Mucosa of rectum (tissue), 2 donors: ENCODE measurements around the gene CAMK2N2.

Experiments
- H3K27ac ChIP-seq, 2 donors: one replicate each; pipeline ENCODE4 v1.7.0; 2013; ENCODE audit warnings: inconsistent platforms in 2 of 2, low read depth in 2 of 2, low read length in 2 of 2
- H3K27me3 ChIP-seq, 2 donors: one replicate each; pipeline ENCODE4 v1.7.0; 2013; ENCODE audit warnings: low read length in 2 of 2; ENCODE audit not compliant: control insufficient read depth in 2 of 2, insufficient read depth in 2 of 2
- H3K36me3 ChIP-seq, 2 donors: one replicate each; pipeline ENCODE4 v1.7.0; 2013; ENCODE audit warnings: low read length in 2 of 2; ENCODE audit not compliant: control insufficient read depth in 2 of 2, insufficient read depth in 2 of 2
- H3K4me1 ChIP-seq, 2 donors: one replicate each; pipeline ENCODE4 v1.7.0; 2013; ENCODE audit warnings: low read length in 2 of 2, mild to moderate bottlenecking in 1 of 2; ENCODE audit not compliant: control insufficient read depth in 2 of 2, insufficient read depth in 2 of 2
- H3K4me3 ChIP-seq, 2 donors: one replicate each; pipeline ENCODE4 v1.7.0; 2013; ENCODE audit warnings: low read length in 2 of 2
- H3K9ac ChIP-seq, 2 donors: one replicate each; pipeline ENCODE4 v1.7.0; 2013; ENCODE audit warnings: low read length in 2 of 2, low read depth in 1 of 2, mild to moderate bottlenecking in 1 of 2
- H3K9me3 ChIP-seq, 2 donors: one replicate each; pipeline ENCODE4 v1.7.0; 2013; ENCODE audit warnings: low read length in 2 of 2; ENCODE audit not compliant: control insufficient read depth in 2 of 2
- donor health status: healthy.
- donor health status: Normal muscosa, but diverticular disease.

The CAMK2N2 gene

DNA sequence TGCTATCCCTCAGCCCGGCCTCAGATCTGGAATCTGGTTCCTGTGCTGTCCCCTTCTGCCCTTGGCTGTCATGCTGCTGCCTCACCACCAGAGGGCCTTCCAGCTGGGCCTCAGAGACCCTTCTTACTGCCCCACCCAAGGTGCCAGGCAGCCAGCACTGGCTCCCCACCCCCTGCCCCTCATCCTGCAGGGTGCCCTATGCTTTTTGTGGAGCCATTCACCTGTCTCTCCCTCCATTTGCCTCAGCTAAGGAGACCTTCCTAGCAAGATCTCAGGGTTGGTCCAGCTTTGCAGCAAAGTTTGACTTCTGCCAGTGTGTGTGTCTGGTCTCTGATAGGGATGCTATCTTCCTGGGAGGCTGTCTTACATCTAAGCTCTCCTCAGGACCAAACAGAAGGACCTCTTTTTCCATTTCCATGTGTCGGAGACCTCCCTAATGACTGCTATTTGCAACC, 33.8 kb downstream of the CAMK2N2 start:
- H3K36me3 ChIP-seq, result no peaks in the 10 kb centered on the region
- no peak overlapping the region for H3K27ac ChIP-seq
- H3K9me3 ChIP-seq, result no peaks in the 10 kb centered on the region
- peaks cover 36 to 41% of the 10 kb centered on the region in 2 donors for H3K27me3 ChIP-seq
- peaks cover 11 to 17% of the 10 kb centered on the region in 2 donors for H3K4me1 ChIP-seq
- no peak overlapping the region for H3K4me3 ChIP-seq
- no peak overlapping the region for H3K9ac ChIP-seq

DNA sequence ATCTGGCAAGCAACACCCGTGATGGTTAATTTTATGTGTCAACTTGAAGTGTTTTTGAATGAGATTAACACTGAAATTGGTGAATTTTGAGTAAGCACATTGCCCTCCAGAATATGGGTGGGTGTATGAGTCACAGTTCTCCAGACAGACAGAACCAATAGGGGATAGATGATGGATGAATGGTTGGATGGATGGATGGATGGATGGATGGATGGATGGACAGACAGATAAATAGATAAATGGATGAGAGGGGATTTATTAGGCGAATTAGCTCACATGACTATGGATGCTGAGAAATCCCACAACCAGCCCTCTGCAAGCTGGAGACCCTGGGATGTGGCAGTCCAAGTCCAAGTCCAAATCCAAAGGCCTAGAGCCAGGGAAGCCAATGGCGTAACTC, 37.4 kb downstream of the CAMK2N2 start:
- Histone ChIP-seq H3K27me3 (peaks cover 13 to 16% of the 10 kb centered on the region in 2 donors), H3K9ac (no peak overlapping the region), H3K27ac (no peak overlapping the region), H3K9me3 (no peaks in the 10 kb centered on the region), H3K36me3 (no peaks in the 10 kb centered on the region), H3K4me1 (no peaks in the 10 kb centered on the region), H3K4me3 (no peak overlapping the region)

DNA sequence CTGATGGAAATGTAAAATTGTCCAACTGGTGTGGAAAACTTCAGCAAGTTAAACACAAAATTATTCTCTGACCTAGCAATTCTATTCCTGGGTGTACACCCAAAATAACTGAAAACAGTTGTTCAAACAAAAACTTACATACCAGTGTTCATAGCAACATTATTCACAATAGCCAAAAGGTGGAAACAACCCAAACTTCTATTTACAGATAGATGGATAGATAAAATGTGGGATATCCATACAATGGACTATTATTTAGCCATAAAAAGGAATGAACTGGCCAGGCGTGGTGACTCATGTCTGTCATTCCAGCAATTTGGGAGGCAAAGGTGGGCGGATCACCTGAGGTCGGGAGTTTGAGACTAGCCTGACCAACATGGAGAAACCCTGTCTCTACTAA, 38.8 kb downstream of the CAMK2N2 start:
- no peak overlapping the region for H3K4me3 ChIP-seq
- H3K36me3 ChIP-seq, result no peaks in the 10 kb centered on the region
- peaks cover 0 to 2% of the 10 kb centered on the region in 2 donors for H3K27me3 ChIP-seq
- H3K27ac ChIP-seq, result no peak overlapping the region
- no peaks in the 10 kb centered on the region for H3K9me3 ChIP-seq
- H3K9ac ChIP-seq, result no peak overlapping the region
- no peaks in the 10 kb centered on the region for H3K4me1 ChIP-seq

DNA sequence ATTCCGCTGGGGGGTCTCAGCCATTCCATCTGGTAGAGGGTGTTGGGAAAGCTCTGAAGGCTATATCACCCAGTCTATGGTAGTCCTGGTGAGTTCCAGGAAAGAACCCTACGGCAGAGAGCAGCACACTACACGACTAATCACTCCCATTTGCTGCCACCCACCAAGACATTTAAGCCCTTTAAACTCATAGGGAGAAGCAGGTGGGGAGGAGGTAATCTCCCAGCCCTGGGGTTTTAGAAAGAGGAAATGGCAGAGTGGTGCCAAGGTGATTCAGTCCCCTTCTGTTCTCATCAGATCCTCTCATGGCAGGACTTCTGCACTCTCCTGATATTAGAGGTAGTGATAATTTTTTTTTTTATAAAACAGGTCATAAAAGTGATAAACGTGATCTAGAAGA, 42.5 kb downstream of the CAMK2N2 start:
- Histone ChIP-seq H3K36me3 (no peaks in the 10 kb centered on the region), H3K27me3 (no peaks in the 10 kb centered on the region), H3K4me1 (no peaks in the 10 kb centered on the region), H3K9ac (no peak overlapping the region), H3K9me3 (no peaks in the 10 kb centered on the region), H3K4me3 (no peak overlapping the region), H3K27ac (no peak overlapping the region)

DNA sequence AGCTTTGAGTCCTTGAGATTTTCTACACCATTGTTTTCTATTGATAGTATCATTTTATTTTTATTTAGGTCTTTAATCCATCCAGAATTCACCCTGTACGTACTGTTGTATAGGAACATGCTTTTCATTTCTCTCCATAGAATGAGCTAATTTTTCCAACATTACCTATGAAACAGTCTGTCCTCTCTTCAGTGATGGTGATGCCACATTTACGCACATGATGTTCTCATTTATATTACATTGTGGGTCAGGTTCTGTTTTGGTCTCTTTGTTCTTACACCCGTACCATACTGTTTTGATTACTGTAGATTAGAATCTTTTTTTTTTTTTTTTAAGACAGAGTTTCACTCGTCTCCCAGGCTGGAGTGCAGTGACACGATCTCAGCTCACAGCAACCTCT, 49.6 kb downstream of the CAMK2N2 start:
- Histone ChIP-seq H3K4me3 (no peak overlapping the region), H3K4me1 (no peaks in the 10 kb centered on the region), H3K9me3 (no peaks in the 10 kb centered on the region), H3K27me3 (no peaks in the 10 kb centered on the region), H3K27ac (no peak overlapping the region), H3K9ac (no peak overlapping the region), H3K36me3 (no peaks in the 10 kb centered on the region)

DNA sequence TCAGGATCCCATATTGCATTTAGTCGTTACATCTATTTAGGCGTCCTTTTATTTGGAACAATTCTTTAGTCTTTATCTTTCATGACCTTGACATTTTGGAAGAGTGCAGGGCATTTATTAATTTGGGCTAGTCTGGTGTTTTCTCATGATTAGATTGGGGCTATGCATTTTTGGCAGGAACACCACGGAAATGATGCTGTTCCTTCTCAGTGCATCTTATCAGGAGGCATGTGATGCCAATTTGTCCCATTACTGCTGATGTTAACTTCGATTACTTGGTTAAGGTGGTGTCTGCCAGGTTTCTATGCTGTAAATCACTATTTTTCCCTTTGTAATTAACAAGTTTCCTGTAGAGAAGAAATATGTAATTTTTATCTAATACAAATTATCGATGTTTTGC, 50.1 kb downstream of the CAMK2N2 start:
- no peaks in the 10 kb centered on the region for H3K27me3 ChIP-seq
- no peak overlapping the region for H3K4me3 ChIP-seq
- no peaks in the 10 kb centered on the region for H3K9me3 ChIP-seq
- H3K9ac ChIP-seq, result no peak overlapping the region
- H3K4me1 ChIP-seq, result no peaks in the 10 kb centered on the region
- H3K36me3 ChIP-seq, result no peaks in the 10 kb centered on the region
- H3K27ac ChIP-seq, result no peak overlapping the region
